ENCODE data around the gene VASN. TPM values are rescaled to one million over a fixed set of nuclear protein-coding genes. Genes with fewer than 3 reads are reported as not detected.

Gene VASN
- total RNA-seq, 1 experiment from 2014 or later = 18.1 TPM

- TF ChIP-seq, protein P1, sequence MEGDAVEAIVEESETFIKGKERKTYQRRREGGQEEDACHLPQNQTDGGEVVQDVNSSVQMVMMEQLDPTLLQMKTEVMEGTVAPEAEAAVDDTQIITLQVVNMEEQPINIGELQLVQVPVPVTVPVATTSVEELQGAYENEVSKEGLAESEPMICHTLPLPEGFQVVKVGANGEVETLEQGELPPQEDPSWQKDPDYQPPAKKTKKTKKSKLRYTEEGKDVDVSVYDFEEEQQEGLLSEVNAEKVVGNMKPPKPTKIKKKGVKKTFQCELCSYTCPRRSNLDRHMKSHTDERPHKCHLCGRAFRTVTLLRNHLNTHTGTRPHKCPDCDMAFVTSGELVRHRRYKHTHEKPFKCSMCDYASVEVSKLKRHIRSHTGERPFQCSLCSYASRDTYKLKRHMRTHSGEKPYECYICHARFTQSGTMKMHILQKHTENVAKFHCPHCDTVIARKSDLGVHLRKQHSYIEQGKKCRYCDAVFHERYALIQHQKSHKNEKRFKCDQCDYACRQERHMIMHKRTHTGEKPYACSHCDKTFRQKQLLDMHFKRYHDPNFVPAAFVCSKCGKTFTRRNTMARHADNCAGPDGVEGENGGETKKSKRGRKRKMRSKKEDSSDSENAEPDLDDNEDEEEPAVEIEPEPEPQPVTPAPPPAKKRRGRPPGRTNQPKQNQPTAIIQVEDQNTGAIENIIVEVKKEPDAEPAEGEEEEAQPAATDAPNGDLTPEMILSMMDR (IDR thresholded peaks at IDR 0.05; ENCODE audit: unreplicated experiment) = no peak
- Mint-ChIP-seq H3K27me3 (ENCODE audit: unreplicated experiment) (no peaks in the 10 kb centered on the region), H3K4me1 (ENCODE audit: low read depth, unreplicated experiment) (peaks cover 24% of the 10 kb centered on the region), H3K4me3 (ENCODE audit: low read depth, unreplicated experiment) (no peak overlapping the region), H3K9me3 (ENCODE audit: low read depth, unreplicated experiment) (no peaks in the 10 kb centered on the region), H3K36me3 (ENCODE audit: insufficient read depth, unreplicated experiment) (peaks cover 81% of the 10 kb centered on the region), H3K27ac (ENCODE audit: unreplicated experiment) (no peak overlapping the region)
- intact Hi-C loops (cut with micrococcal nuclease; ENCODE audit: unreplicated experiment) = no loop called here
- CTCF ChIA-PET = no interaction called here
- BruUV-seq (replicated peaks) = no TSS peak
- no peak for DNase-seq
Observed at GRCh38 chr16:4381072-4381934, 9.7 kb downstream of the VASN start.

DNA sequence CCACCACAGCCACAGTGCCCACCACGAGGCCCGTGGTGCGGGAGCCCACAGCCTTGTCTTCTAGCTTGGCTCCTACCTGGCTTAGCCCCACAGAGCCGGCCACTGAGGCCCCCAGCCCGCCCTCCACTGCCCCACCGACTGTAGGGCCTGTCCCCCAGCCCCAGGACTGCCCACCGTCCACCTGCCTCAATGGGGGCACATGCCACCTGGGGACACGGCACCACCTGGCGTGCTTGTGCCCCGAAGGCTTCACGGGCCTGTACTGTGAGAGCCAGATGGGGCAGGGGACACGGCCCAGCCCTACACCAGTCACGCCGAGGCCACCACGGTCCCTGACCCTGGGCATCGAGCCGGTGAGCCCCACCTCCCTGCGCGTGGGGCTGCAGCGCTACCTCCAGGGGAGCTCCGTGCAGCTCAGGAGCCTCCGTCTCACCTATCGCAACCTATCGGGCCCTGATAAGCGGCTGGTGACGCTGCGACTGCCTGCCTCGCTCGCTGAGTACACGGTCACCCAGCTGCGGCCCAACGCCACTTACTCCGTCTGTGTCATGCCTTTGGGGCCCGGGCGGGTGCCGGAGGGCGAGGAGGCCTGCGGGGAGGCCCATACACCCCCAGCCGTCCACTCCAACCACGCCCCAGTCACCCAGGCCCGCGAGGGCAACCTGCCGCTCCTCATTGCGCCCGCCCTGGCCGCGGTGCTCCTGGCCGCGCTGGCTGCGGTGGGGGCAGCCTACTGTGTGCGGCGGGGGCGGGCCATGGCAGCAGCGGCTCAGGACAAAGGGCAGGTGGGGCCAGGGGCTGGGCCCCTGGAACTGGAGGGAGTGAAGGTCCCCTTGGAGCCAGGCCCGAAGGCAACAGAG lies 10.5 kb downstream of the VASN start:
- no peak overlapping the region for H3K4me3 Mint-ChIP-seq (ENCODE audit: low read depth, unreplicated experiment)
- CTCF ChIA-PET = no interaction called here

DNA sequence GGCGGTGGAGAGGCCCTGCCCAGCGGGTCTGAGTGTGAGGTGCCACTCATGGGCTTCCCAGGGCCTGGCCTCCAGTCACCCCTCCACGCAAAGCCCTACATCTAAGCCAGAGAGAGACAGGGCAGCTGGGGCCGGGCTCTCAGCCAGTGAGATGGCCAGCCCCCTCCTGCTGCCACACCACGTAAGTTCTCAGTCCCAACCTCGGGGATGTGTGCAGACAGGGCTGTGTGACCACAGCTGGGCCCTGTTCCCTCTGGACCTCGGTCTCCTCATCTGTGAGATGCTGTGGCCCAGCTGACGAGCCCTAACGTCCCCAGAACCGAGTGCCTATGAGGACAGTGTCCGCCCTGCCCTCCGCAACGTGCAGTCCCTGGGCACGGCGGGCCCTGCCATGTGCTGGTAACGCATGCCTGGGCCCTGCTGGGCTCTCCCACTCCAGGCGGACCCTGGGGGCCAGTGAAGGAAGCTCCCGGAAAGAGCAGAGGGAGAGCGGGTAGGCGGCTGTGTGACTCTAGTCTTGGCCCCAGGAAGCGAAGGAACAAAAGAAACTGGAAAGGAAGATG lies 11.2 kb downstream of the VASN start:
- DNase-seq = no peak
- intact Hi-C loops (cut with micrococcal nuclease; ENCODE audit: unreplicated experiment) = no loop called here
- H3K4me1 Mint-ChIP-seq (ENCODE audit: low read depth, unreplicated experiment) = peaks cover 11% of the 10 kb centered on the region
- CTCF ChIA-PET = no interaction called here
- peak overlapping the region; percentile 27 for H3K27ac Mint-ChIP-seq (ENCODE audit: unreplicated experiment)
- H3K9me3 Mint-ChIP-seq (ENCODE audit: low read depth, unreplicated experiment) = no peaks in the 10 kb centered on the region
- H3K27me3 Mint-ChIP-seq (ENCODE audit: unreplicated experiment) = no peaks in the 10 kb centered on the region
- BruUV-seq (replicated peaks) = TSS peak; percentile 12
- TF ChIP-seq, protein P1 (IDR thresholded peaks at IDR 0.05; ENCODE audit: unreplicated experiment) = no peak
- H3K4me3 Mint-ChIP-seq (ENCODE audit: low read depth, unreplicated experiment) = no peak overlapping the region
- peaks cover 87% of the 10 kb centered on the region for H3K36me3 Mint-ChIP-seq (ENCODE audit: insufficient read depth, unreplicated experiment)

More for the DNA sequence above, 10.5 kb downstream of the VASN start:
- intact Hi-C loops (cut with micrococcal nuclease; ENCODE audit: unreplicated experiment) = no loop called here
- Mint-ChIP-seq H3K36me3 (ENCODE audit: insufficient read depth, unreplicated experiment) (peaks cover 82% of the 10 kb centered on the region), H3K27me3 (ENCODE audit: unreplicated experiment) (no peaks in the 10 kb centered on the region), H3K9me3 (ENCODE audit: low read depth, unreplicated experiment) (no peaks in the 10 kb centered on the region), H3K27ac (ENCODE audit: unreplicated experiment) (no peak overlapping the region), H3K4me1 (ENCODE audit: low read depth, unreplicated experiment) (peaks cover 17% of the 10 kb centered on the region)
- BruUV-seq (replicated peaks) = no TSS peak
- DNase-seq = no peak
- TF ChIP-seq, protein P1 (IDR thresholded peaks at IDR 0.05; ENCODE audit: unreplicated experiment) = no peak

GRCh38 chr16:4383591-4384444 lies 12.2 kb downstream of the VASN start:
- Mint-ChIP-seq H3K27ac (ENCODE audit: unreplicated experiment) (peak overlapping the region; percentile 27), H3K4me3 (ENCODE audit: low read depth, unreplicated experiment) (no peak overlapping the region), H3K27me3 (ENCODE audit: unreplicated experiment) (no peaks in the 10 kb centered on the region), H3K36me3 (ENCODE audit: insufficient read depth, unreplicated experiment) (peaks cover 80% of the 10 kb centered on the region), H3K9me3 (ENCODE audit: low read depth, unreplicated experiment) (no peaks in the 10 kb centered on the region), H3K4me1 (ENCODE audit: low read depth, unreplicated experiment) (peaks cover 2% of the 10 kb centered on the region)
- no TSS peak for BruUV-seq (replicated peaks)
- DNase-seq = no peak
- intact Hi-C loops (cut with micrococcal nuclease; ENCODE audit: unreplicated experiment) = no loop called here
- TF ChIP-seq, protein P1 (IDR thresholded peaks at IDR 0.05; ENCODE audit: unreplicated experiment) = no peak
- CTCF ChIA-PET = no interaction called here

Data from Calu3 (cell line).